Lower leg skin (tissue), 3 donors: ENCODE measurements around the gene WDTC1.

Experiments
- POLR2A ChIP-seq, 2 donors: fragments of 450-650 bp; IDR thresholded peaks; one replicate each; pipeline ENCODE4 v1.6.1; 2016 to 2017; ENCODE audit warnings: antibody characterized with exemption in 2 of 2, mild to moderate bottlenecking in 1 of 2, moderate library complexity in 1 of 2
- TF ChIP-seq, protein P1 (sequence below), 3 donors: fragments of 450-650 bp; IDR thresholded peaks; one replicate each; pipeline ENCODE4 v1.5.1; 2016; ENCODE audit warnings: antibody characterized with exemption in 3 of 3, mild to moderate bottlenecking in 3 of 3, moderate library complexity in 2 of 3

DNA sequence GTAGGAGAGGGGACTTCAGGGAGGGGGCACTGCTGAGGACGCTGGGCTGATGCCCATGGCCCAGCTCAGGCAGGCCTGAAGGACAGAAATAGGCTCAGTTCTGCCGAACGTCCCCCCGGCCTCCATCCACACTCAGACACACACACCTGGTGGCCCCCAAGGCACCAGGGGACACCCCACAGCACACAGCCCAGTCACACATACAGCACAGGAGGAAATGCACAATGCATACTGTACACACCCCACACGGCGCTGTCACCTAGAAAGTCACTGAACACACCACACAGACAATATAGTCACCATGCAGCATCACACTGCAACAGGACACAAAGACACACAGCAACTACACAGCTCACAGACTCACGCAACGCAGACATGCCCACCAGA, 108.0 kb downstream of the WDTC1 start:
- TF ChIP-seq, protein P1, sequence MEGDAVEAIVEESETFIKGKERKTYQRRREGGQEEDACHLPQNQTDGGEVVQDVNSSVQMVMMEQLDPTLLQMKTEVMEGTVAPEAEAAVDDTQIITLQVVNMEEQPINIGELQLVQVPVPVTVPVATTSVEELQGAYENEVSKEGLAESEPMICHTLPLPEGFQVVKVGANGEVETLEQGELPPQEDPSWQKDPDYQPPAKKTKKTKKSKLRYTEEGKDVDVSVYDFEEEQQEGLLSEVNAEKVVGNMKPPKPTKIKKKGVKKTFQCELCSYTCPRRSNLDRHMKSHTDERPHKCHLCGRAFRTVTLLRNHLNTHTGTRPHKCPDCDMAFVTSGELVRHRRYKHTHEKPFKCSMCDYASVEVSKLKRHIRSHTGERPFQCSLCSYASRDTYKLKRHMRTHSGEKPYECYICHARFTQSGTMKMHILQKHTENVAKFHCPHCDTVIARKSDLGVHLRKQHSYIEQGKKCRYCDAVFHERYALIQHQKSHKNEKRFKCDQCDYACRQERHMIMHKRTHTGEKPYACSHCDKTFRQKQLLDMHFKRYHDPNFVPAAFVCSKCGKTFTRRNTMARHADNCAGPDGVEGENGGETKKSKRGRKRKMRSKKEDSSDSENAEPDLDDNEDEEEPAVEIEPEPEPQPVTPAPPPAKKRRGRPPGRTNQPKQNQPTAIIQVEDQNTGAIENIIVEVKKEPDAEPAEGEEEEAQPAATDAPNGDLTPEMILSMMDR (IDR thresholded peaks at IDR 0.05): no peak
- TF ChIP-seq POLR2A (IDR thresholded peaks at IDR 0.05): no peak
